GM21381 (cell line): ENCODE measurements around the gene ARHGAP24.
A peak's percentile ranks its signal among the peaks of the same experiment; 100 is the strongest.

ENCODE experiments used
- ATAC-seq: cut with Tn5 transposase; IDR thresholded peaks from one replicate; pipeline ENCODE4 v1.9.1; 2021; ENCODE audit warnings: mild to moderate bottlenecking, moderate library complexity; ENCODE audit not compliant: unreplicated experiment

Gene ARHGAP24

GRCh38 chr4:85474818-85475630 is at the start of gene ARHGAP24:
Gene ARHGAP24 (plus strand): TSS chr4:85475150.
- peak; percentile 89 for ATAC-seq

GRCh38 chr4:85426366-85426765 is 48.6 kb upstream of the ARHGAP24 start:
- ATAC-seq, result no peak

- ATAC-seq, result no peak
Measured at GRCh38 chr4:85427123-85427522, 47.8 kb upstream of the ARHGAP24 start.

- no peak for ATAC-seq
Measured at GRCh38 chr4:85430226-85430625, 44.7 kb upstream of the ARHGAP24 start.

GRCh38 chr4:85430697-85431096 is 44.3 kb upstream of the ARHGAP24 start:
- no peak for ATAC-seq

- ATAC-seq, result no peak
Measured at GRCh38 chr4:85431156-85431555, 43.8 kb upstream of the ARHGAP24 start.

GRCh38 chr4:85431881-85432485 is 43.0 kb upstream of the ARHGAP24 start:
- ATAC-seq, result no peak

- ATAC-seq, result no peak
Measured at GRCh38 chr4:85445050-85445639, 29.8 kb upstream of the ARHGAP24 start.

- no peak for ATAC-seq
Measured at GRCh38 chr4:85446141-85446861, 28.6 kb upstream of the ARHGAP24 start.

- ATAC-seq, result peak; percentile 66
Measured at GRCh38 chr4:85448906-85449890, 25.8 kb upstream of the ARHGAP24 start.

- no peak for ATAC-seq
Measured at GRCh38 chr4:85452058-85452731, 22.8 kb upstream of the ARHGAP24 start.

GRCh38 chr4:85455942-85456341 is 19.0 kb upstream of the ARHGAP24 start:
- ATAC-seq, result no peak

GRCh38 chr4:85457752-85458467 is 17.0 kb upstream of the ARHGAP24 start:
- no peak for ATAC-seq

GRCh38 chr4:85459736-85460135 is 15.2 kb upstream of the ARHGAP24 start:
- ATAC-seq, result no peak

- no peak for ATAC-seq
Measured at GRCh38 chr4:85474356-85474755, 594 bp upstream of the ARHGAP24 start.

- no peak for ATAC-seq
Measured at GRCh38 chr4:85475631-85476233, 782 bp downstream of the ARHGAP24 start.

GRCh38 chr4:85476381-85476780 is 1.4 kb downstream of the ARHGAP24 start:
- no peak for ATAC-seq

- peak; percentile 27 for ATAC-seq
Measured at GRCh38 chr4:85477534-85477933, 2.6 kb downstream of the ARHGAP24 start.

- no peak for ATAC-seq
Measured at GRCh38 chr4:85478576-85478975, 3.6 kb downstream of the ARHGAP24 start.
